ENCODE measurements around the gene WWOX.

WWOX gene

DNA sequence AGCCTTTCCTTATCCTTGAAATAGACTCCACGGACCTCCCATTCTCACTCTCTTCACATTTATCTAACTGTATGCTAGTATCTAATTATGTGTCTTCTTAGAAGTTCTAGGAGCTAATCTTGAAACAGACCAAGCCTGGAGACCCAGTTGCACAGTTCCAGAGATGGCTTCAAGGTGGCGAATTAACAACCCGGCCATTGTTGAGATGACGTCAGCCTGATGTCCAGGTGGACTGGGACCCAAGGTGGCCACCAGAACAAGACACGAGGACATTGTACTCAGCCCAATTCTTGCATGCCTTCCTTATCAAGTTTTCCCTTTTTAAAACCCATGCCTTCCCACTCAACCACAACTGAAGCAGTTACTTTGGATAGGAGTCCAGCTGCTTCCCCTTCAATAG is 29.5 kb upstream of the WWOX start:
- no peak for DNase-seq (ENCODE audit: low read depth)
- H3K4me3 ChIP-seq (ENCODE audit: low read depth, low read length), result no peak overlapping the region
- TF ChIP-seq, protein P1, sequence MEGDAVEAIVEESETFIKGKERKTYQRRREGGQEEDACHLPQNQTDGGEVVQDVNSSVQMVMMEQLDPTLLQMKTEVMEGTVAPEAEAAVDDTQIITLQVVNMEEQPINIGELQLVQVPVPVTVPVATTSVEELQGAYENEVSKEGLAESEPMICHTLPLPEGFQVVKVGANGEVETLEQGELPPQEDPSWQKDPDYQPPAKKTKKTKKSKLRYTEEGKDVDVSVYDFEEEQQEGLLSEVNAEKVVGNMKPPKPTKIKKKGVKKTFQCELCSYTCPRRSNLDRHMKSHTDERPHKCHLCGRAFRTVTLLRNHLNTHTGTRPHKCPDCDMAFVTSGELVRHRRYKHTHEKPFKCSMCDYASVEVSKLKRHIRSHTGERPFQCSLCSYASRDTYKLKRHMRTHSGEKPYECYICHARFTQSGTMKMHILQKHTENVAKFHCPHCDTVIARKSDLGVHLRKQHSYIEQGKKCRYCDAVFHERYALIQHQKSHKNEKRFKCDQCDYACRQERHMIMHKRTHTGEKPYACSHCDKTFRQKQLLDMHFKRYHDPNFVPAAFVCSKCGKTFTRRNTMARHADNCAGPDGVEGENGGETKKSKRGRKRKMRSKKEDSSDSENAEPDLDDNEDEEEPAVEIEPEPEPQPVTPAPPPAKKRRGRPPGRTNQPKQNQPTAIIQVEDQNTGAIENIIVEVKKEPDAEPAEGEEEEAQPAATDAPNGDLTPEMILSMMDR (IDR thresholded peaks at IDR 0.05; ENCODE audit: control insufficient read depth, extremely low read depth, insufficient read depth), result no peak

DNA sequence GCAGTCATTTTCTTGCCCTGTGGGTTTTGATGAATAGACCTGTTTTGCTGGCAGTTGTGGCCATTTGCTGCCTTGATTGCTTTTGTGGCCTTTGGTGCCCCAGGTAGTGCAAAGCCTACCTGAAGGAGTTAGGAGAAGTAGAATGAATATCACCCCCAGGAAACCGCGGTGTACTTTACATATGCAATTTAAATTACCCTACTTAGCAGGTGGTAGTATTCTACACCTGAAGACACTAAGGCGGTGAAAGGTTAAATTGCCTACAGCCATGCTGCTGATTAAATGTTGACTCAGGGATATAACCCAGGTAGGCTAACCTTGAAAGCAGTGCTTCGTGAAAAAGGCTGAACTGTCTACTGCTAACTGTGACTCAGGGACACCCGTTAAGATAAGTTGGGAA is 27.2 kb upstream of the WWOX start:
- H3K4me3 ChIP-seq (ENCODE audit: low read depth, low read length), result no peak overlapping the region
- DNase-seq (ENCODE audit: low read depth), result no peak
- TF ChIP-seq, protein P1 (IDR thresholded peaks at IDR 0.05; ENCODE audit: control insufficient read depth, extremely low read depth, insufficient read depth), result no peak

- no peak for DNase-seq (ENCODE audit: low read depth)
- TF ChIP-seq, protein P1 (IDR thresholded peaks at IDR 0.05; ENCODE audit: control insufficient read depth, extremely low read depth, insufficient read depth), result no peak
- no peak overlapping the region for H3K4me3 ChIP-seq (ENCODE audit: low read depth, low read length)
These were observed 23.7 kb upstream of the WWOX start for GRCh38 chr16:78075800-78076199.

- TF ChIP-seq, protein P1 (IDR thresholded peaks at IDR 0.05; ENCODE audit: control insufficient read depth, extremely low read depth, insufficient read depth), result no peak
These were observed 18.1 kb upstream of the WWOX start for GRCh38 chr16:78081341-78081740.

DNA sequence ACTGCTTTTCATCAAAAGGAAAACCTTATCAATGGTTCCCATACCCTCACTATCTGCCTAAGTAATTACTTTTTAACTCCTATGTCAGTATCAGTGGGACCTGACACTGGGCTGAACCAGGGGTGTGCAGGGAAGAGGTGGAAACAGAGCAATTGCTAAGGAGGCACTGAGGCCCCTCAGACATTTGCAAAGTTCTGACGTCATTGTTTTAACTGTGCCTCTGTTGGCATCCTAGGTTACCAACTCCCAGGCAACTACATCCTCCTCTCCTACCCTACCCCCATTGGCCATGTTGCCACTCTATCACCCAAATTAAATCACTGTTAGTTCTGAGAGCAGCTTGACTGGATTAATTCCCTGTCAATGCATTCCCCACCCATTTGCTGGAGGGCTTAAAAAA is 8.0 kb upstream of the WWOX start:
- H3K4me3 ChIP-seq (ENCODE audit: low read depth, low read length), result no peak overlapping the region
- DNase-seq (ENCODE audit: low read depth), result no peak
- TF ChIP-seq, protein P1 (IDR thresholded peaks at IDR 0.05; ENCODE audit: control insufficient read depth, extremely low read depth, insufficient read depth), result no peak

More at GRCh38 chr16:78081341-78081740, 18.1 kb upstream of the WWOX start:
- H3K4me3 ChIP-seq (ENCODE audit: low read depth, low read length), result no peak overlapping the region
- no peak for DNase-seq (ENCODE audit: low read depth)

GRCh38 chr16:78092758-78093157 is 6.7 kb upstream of the WWOX start:
- TF ChIP-seq, protein P1 (IDR thresholded peaks at IDR 0.05; ENCODE audit: control insufficient read depth, extremely low read depth, insufficient read depth), result no peak
- DNase-seq (ENCODE audit: low read depth), result no peak
- H3K4me3 ChIP-seq (ENCODE audit: low read depth, low read length), result no peak overlapping the region

DNA sequence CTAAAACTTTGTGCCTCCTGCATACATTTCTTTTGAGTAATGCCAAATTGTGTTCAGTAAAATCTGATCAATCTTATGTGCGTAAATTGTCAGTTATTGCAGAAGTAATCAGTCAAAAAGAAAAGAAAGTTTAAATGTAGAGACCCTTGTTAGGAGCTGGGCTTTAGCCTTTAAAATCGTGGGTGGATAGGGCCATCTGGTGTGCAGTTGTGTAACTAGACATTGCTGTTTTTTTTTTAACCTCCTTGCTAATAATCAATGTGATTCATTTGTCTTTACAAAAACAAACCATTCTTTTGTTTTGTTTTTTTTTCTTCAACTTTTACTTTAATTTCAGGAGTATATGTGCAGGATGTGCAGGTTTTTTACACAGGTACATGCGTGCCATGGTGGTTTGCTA is 5.3 kb upstream of the WWOX start:
- H3K4me3 ChIP-seq (ENCODE audit: low read depth, low read length), result no peak overlapping the region
- TF ChIP-seq, protein P1 (IDR thresholded peaks at IDR 0.05; ENCODE audit: control insufficient read depth, extremely low read depth, insufficient read depth), result peak; percentile 23; the same call in 1 of the 2 replicates
- no peak for DNase-seq (ENCODE audit: low read depth)

Measured in LNCaP clone FGC (cell line).